SU-DHL-6 (cell line): ENCODE results near the gene SETBP1.

ENCODE experiments used
- H2AFZ ChIP-seq: fragments of 200-600 bp; sonication (generic); 2 replicates; pipeline ENCODE4 v1.6.1; 2014; ENCODE audit warnings: low read depth, mild to moderate bottlenecking, moderate library complexity, mixed read lengths, antibody characterized with exemption, low read length; ENCODE audit not compliant: severe bottlenecking
- H3F3A ChIP-seq: fragments of 200-600 bp; shearing (Covaris generic); 2 replicates; pipeline ENCODE4 v1.6.0; 2016; ENCODE audit warnings: antibody characterized with exemption, mild to moderate bottlenecking; ENCODE audit not compliant: insufficient read depth
- H3K27ac ChIP-seq: fragments of 200-600 bp; sonication (generic); 2 replicates; pipeline ENCODE4 v1.5.1; 2016; ENCODE audit warnings: low read depth, mild to moderate bottlenecking, low read length, moderate library complexity, mixed read lengths
- H3K27me3 ChIP-seq: fragments of 200-600 bp; sonication (generic), shearing (Covaris generic); 2 replicates; pipeline ENCODE4 v1.6.0; 2014; ENCODE audit warnings: mild to moderate bottlenecking, low read length
- H3K36me3 ChIP-seq: fragments of 200-600 bp; sonication (generic); 2 replicates; pipeline ENCODE4 v1.6.1; 2014; ENCODE audit warnings: mild to moderate bottlenecking, low read length, mixed read lengths
- H3K4me2 ChIP-seq: fragments of 300-600, 200-600 bp; shearing (Covaris generic), sonication (generic); 2 replicates; pipeline ENCODE4 v1.6.0; 2014; ENCODE audit warnings: low read length, low read depth, mild to moderate bottlenecking; ENCODE audit not compliant: poor library complexity, severe bottlenecking
- H3K4me3 ChIP-seq: fragments of 200-600 bp; sonication (generic); 2 replicates; pipeline ENCODE4 v1.5.1; 2014; ENCODE audit warnings: antibody characterized with exemption, low read length, mild to moderate bottlenecking, mixed read lengths; ENCODE audit not compliant: insufficient read depth, poor library complexity, severe bottlenecking
- H3K79me2 ChIP-seq: fragments of 200-600 bp; sonication (generic); 2 replicates; pipeline ENCODE4 v1.6.1; 2014; ENCODE audit warnings: mild to moderate bottlenecking, low read length, moderate library complexity; ENCODE audit not compliant: insufficient read depth
- H3K9ac ChIP-seq: fragments of 200-600 bp; sonication (generic); 2 replicates; pipeline ENCODE4 v1.7.0; 2014; ENCODE audit warnings: mild to moderate bottlenecking, low read length
- H3K9me2 ChIP-seq: fragments of 200-600 bp; sonication (generic); replicated peaks from 2 replicates; pipeline ENCODE4 v1.6.1; 2014; ENCODE audit warnings: low read length; ENCODE audit not compliant: insufficient read depth
- H3K9me3 ChIP-seq: fragments of 200-600 bp; sonication (generic); 2 replicates; pipeline ENCODE4 v1.6.1; 2014; ENCODE audit warnings: low read length, mixed read lengths; ENCODE audit not compliant: insufficient read depth
- H4K20me1 ChIP-seq: fragments of 200-600 bp; sonication (generic); 2 replicates; pipeline ENCODE4 v1.6.1; 2014; ENCODE audit warnings: low read depth, mild to moderate bottlenecking, antibody characterized with exemption, low read length, moderate library complexity, mixed read lengths
- EZH2phosphoT487 ChIP-seq: fragments of 200-600 bp; sonication (generic), shearing (Covaris generic); conservative IDR thresholded peaks from 2 replicates; pipeline ENCODE4 v1.6.1; 2018; ENCODE audit warnings: mild to moderate bottlenecking, antibody characterized with exemption, low read length, moderate library complexity, mixed read lengths
- TF ChIP-seq, protein P1 (sequence below): fragments of 200-600 bp; sonication (generic); IDR thresholded peaks from one replicate; pipeline ENCODE4 v1.5.1; 2017; ENCODE audit warnings: antibody characterized with exemption, mild to moderate bottlenecking, low read length, moderate library complexity; ENCODE audit not compliant: insufficient read depth, poor library complexity, severe bottlenecking

SETBP1 gene

GRCh38 chr18:44759925-44760342 is 79.2 kb downstream of the SETBP1 start:
- H3K36me3 ChIP-seq: no peaks in the 10 kb centered on the region
- H3K4me3 ChIP-seq: peak overlapping the region; percentile 10
- peak overlapping the region; percentile 69 for H3K4me2 ChIP-seq
- peak overlapping the region; percentile 40 for H3K9ac ChIP-seq
- H2AFZ ChIP-seq: peak overlapping the region; percentile 63
- H3K9me2 ChIP-seq: no peaks in the 10 kb centered on the region
- H3K27me3 ChIP-seq: no peaks in the 10 kb centered on the region
- TF ChIP-seq, protein P1, sequence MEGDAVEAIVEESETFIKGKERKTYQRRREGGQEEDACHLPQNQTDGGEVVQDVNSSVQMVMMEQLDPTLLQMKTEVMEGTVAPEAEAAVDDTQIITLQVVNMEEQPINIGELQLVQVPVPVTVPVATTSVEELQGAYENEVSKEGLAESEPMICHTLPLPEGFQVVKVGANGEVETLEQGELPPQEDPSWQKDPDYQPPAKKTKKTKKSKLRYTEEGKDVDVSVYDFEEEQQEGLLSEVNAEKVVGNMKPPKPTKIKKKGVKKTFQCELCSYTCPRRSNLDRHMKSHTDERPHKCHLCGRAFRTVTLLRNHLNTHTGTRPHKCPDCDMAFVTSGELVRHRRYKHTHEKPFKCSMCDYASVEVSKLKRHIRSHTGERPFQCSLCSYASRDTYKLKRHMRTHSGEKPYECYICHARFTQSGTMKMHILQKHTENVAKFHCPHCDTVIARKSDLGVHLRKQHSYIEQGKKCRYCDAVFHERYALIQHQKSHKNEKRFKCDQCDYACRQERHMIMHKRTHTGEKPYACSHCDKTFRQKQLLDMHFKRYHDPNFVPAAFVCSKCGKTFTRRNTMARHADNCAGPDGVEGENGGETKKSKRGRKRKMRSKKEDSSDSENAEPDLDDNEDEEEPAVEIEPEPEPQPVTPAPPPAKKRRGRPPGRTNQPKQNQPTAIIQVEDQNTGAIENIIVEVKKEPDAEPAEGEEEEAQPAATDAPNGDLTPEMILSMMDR: no peak
- no peak for TF ChIP-seq EZH2phosphoT487
- no peaks in the 10 kb centered on the region for H3K9me3 ChIP-seq
- no peaks in the 10 kb centered on the region for H3K79me2 ChIP-seq
- H3F3A ChIP-seq: peaks cover 27% of the 10 kb centered on the region
- peak overlapping the region; percentile 95 for H3K27ac ChIP-seq
- no peaks in the 10 kb centered on the region for H4K20me1 ChIP-seq

- H3K4me2 ChIP-seq: no peak overlapping the region
- TF ChIP-seq, protein P1: no peak
- no peak for TF ChIP-seq EZH2phosphoT487
- H3K36me3 ChIP-seq: no peaks in the 10 kb centered on the region
- no peaks in the 10 kb centered on the region for H3K9me2 ChIP-seq
- H3K9ac ChIP-seq: no peak overlapping the region
- peaks cover 27% of the 10 kb centered on the region for H3F3A ChIP-seq
- H3K27ac ChIP-seq: no peak overlapping the region
- H3K9me3 ChIP-seq: no peaks in the 10 kb centered on the region
- no peaks in the 10 kb centered on the region for H3K79me2 ChIP-seq
- no peaks in the 10 kb centered on the region for H4K20me1 ChIP-seq
- H3K4me3 ChIP-seq: no peak overlapping the region
- H2AFZ ChIP-seq: no peak overlapping the region
- H3K27me3 ChIP-seq: no peaks in the 10 kb centered on the region
Measured at GRCh38 chr18:44761812-44762211, 81.1 kb downstream of the SETBP1 start.

- Histone ChIP-seq H3F3A (peaks cover 23% of the 10 kb centered on the region), H3K27ac (no peak overlapping the region), H3K9me3 (no peaks in the 10 kb centered on the region), H4K20me1 (no peaks in the 10 kb centered on the region), H3K9ac (no peak overlapping the region), H3K79me2 (no peaks in the 10 kb centered on the region), H3K9me2 (no peaks in the 10 kb centered on the region), H3K4me3 (no peak overlapping the region), H3K4me2 (no peak overlapping the region), H3K36me3 (no peaks in the 10 kb centered on the region), H3K27me3 (no peaks in the 10 kb centered on the region), H2AFZ (no peak overlapping the region)
- TF ChIP-seq, protein P1: no peak
- TF ChIP-seq EZH2phosphoT487: no peak
Measured at GRCh38 chr18:44763327-44763726, 82.6 kb downstream of the SETBP1 start.
